Upper lobe of right lung (tissue), 1 donor: ENCODE measurements around the gene GLIS1. TPM values are rescaled to one million over a fixed set of nuclear protein-coding genes. Genes with fewer than 3 reads are reported as not detected.

Experiments used
- ATAC-seq: fragments of 200-7000 bp; cut with Tn5 transposase; one replicate; pipeline ENCODE4 v1.9.1; 2020; ENCODE audit warnings: mild to moderate bottlenecking, moderate library complexity
- DNase-seq: peaks from one replicate; pipeline ENCODE4 v3.0.0-alpha.2; 2020
- H3K27ac ChIP-seq: fragments of 200-600 bp; one replicate; pipeline ENCODE4 v1.8.0; 2022
- H3K27me3 ChIP-seq: fragments of 200-600 bp; one replicate; pipeline ENCODE4 v1.8.0; 2022; ENCODE audit warnings: mild to moderate bottlenecking
- H3K36me3 ChIP-seq: fragments of 200-600 bp; one replicate; pipeline ENCODE4 v1.8.0; 2022
- H3K4me1 ChIP-seq: fragments of 200-600 bp; one replicate; pipeline ENCODE4 v1.8.0; 2022
- H3K4me3 ChIP-seq: fragments of 200-600 bp; one replicate; pipeline ENCODE4 v1.8.0; 2022; ENCODE audit warnings: mild to moderate bottlenecking
- H3K9me3 ChIP-seq: fragments of 200-600 bp; one replicate; pipeline ENCODE4 v1.8.0; 2022
- intact Hi-C: fragments of 100-400 bp; cut with DNase I; formaldehyde crosslinking; loops from one replicate; pipeline ENCODE4 v1.11.0; 2022
- total RNA-seq: library from RNA; stranded (reverse); fragmentation: NEBNext Ultra II Directional; extraction: Animal tissue kit (Norgen Biotek cat#: 25700); gene quantifications from one replicate; pipeline ENCODE4 v1.2.1, GENCODE V29; 2021
- TF ChIP-seq, protein P1 (sequence below): fragments of 200-600 bp; IDR thresholded peaks from one replicate; pipeline ENCODE4 v1.8.0; 2022; ENCODE audit warnings: antibody characterized with exemption
- donor health status: DM: no; HTN: yes; CAD: no; lungs with severe emphysema.

The GLIS1 gene
- total RNA-seq, 1 donor from 2014 or later = 0.14 TPM

GRCh38 chr1:53687901-53688300 lies 51.1 kb downstream of the GLIS1 start:
- no peaks in the 10 kb centered on the region for H3K9me3 ChIP-seq
- no peak overlapping the region for H3K27ac ChIP-seq
- DNase-seq = no peak
- H3K36me3 ChIP-seq = no peaks in the 10 kb centered on the region
- intact Hi-C loops = no loop called here
- TF ChIP-seq, protein P1, sequence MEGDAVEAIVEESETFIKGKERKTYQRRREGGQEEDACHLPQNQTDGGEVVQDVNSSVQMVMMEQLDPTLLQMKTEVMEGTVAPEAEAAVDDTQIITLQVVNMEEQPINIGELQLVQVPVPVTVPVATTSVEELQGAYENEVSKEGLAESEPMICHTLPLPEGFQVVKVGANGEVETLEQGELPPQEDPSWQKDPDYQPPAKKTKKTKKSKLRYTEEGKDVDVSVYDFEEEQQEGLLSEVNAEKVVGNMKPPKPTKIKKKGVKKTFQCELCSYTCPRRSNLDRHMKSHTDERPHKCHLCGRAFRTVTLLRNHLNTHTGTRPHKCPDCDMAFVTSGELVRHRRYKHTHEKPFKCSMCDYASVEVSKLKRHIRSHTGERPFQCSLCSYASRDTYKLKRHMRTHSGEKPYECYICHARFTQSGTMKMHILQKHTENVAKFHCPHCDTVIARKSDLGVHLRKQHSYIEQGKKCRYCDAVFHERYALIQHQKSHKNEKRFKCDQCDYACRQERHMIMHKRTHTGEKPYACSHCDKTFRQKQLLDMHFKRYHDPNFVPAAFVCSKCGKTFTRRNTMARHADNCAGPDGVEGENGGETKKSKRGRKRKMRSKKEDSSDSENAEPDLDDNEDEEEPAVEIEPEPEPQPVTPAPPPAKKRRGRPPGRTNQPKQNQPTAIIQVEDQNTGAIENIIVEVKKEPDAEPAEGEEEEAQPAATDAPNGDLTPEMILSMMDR = no peak
- no peak for ATAC-seq
- peaks cover 49% of the 10 kb centered on the region for H3K27me3 ChIP-seq
- no peaks in the 10 kb centered on the region for H3K4me1 ChIP-seq
- H3K4me3 ChIP-seq = no peak overlapping the region

GRCh38 chr1:53687426-53687825 lies 51.5 kb downstream of the GLIS1 start:
- H3K27me3 ChIP-seq = peaks cover 49% of the 10 kb centered on the region
- TF ChIP-seq, protein P1 = no peak
- no peak for ATAC-seq
- intact Hi-C loops = no loop called here
- H3K36me3 ChIP-seq = no peaks in the 10 kb centered on the region
- no peaks in the 10 kb centered on the region for H3K9me3 ChIP-seq
- no peaks in the 10 kb centered on the region for H3K4me1 ChIP-seq
- no peak overlapping the region for H3K27ac ChIP-seq
- no peak for DNase-seq
- H3K4me3 ChIP-seq = no peak overlapping the region

- peaks cover 49% of the 10 kb centered on the region for H3K27me3 ChIP-seq
- no peak overlapping the region for H3K4me3 ChIP-seq
- H3K27ac ChIP-seq = no peak overlapping the region
- intact Hi-C loops = no loop called here
- H3K9me3 ChIP-seq = no peaks in the 10 kb centered on the region
- TF ChIP-seq, protein P1 = no peak
- DNase-seq = no peak
- H3K4me1 ChIP-seq = no peaks in the 10 kb centered on the region
- ATAC-seq = no peak
- no peaks in the 10 kb centered on the region for H3K36me3 ChIP-seq
These were observed 52.0 kb downstream of the GLIS1 start for GRCh38 chr1:53686965-53687267.

DNA sequence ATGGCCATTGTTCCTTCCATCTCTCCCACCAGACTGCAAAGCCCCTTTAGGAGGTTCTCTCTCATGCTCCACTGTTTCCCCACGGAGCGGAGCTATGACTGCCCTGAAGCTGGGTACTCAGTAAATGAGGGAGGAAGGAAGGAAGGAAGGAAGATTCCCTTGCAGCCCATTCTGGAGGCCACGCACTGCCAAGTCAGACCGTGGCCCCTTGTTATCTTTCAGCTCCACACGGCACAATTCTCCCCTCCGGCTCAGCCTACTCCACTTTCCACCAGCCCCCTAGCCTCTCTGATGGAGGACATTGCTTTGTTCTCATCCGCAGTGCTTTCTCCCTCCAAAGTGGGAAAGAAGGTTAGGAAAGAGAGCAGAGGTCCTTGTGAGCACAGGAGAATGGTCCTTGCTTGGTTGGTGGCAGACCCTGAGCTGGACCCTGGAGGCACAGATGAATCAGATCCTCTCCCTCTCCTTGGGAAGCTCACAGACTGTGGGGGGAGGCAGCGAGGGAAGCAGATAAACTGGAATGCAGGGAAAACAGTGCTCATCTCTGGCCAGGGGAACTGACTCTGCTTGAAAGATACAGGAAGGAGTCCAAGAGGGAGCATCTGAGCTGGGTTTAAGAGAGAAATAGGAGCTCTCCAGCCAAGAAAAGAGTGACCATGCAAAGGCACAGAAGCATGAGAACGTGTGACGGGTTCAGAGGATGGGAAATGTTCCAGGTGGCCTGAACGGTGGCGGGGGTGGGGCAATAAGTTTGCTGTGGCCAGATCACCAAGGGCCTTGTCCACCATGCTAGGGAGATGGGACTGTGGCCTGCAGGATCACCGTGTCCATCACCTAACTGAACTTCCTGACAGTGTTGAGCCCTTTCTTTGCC lies 52.6 kb downstream of the GLIS1 start:
- TF ChIP-seq, protein P1 = no peak
- Histone ChIP-seq H3K27me3 (peaks cover 49% of the 10 kb centered on the region), H3K9me3 (no peaks in the 10 kb centered on the region), H3K4me1 (no peaks in the 10 kb centered on the region), H3K36me3 (no peaks in the 10 kb centered on the region), H3K27ac (no peak overlapping the region), H3K4me3 (no peak overlapping the region)
- ATAC-seq (no peak), DNase-seq (no peak)
- intact Hi-C loops = no loop called here

GRCh38 chr1:53685272-53686051 lies 53.5 kb downstream of the GLIS1 start:
- H3K36me3 ChIP-seq = no peaks in the 10 kb centered on the region

More at GRCh38 chr1:53685272-53686051, 53.5 kb downstream of the GLIS1 start:
- no peaks in the 10 kb centered on the region for H3K4me1 ChIP-seq
- H3K4me3 ChIP-seq = no peak overlapping the region
- H3K27me3 ChIP-seq = peaks cover 46% of the 10 kb centered on the region
- intact Hi-C loops = no loop called here
- H3K27ac ChIP-seq = no peak overlapping the region
- TF ChIP-seq, protein P1 = no peak
- no peaks in the 10 kb centered on the region for H3K9me3 ChIP-seq
- no peak for DNase-seq
- no peak for ATAC-seq
